ES-I3 (cell line): Measurements from ENCODE around the gene DRGX.

ENCODE experiments used
- H3K36me3 ChIP-seq: 2 replicates; pipeline ENCODE4 v1.6.1; 2013; ENCODE audit warnings: mild to moderate bottlenecking, low read length, control low read depth, moderate library complexity; ENCODE audit not compliant: insufficient read depth
- H3K4me1 ChIP-seq: 2 replicates; pipeline ENCODE4 v1.6.1; 2013; ENCODE audit warnings: mild to moderate bottlenecking, control low read depth, low read length; ENCODE audit not compliant: insufficient read depth
- H3K9ac ChIP-seq: 2 replicates; pipeline ENCODE4 v1.6.1; 2013; ENCODE audit warnings: low read depth, mild to moderate bottlenecking, low read length, moderate library complexity
- H3K9me3 ChIP-seq: 2 replicates; pipeline ENCODE4 v1.6.1; 2013; ENCODE audit warnings: mild to moderate bottlenecking, low read length, moderate library complexity; ENCODE audit not compliant: control insufficient read depth, insufficient read depth

The DRGX gene

DNA sequence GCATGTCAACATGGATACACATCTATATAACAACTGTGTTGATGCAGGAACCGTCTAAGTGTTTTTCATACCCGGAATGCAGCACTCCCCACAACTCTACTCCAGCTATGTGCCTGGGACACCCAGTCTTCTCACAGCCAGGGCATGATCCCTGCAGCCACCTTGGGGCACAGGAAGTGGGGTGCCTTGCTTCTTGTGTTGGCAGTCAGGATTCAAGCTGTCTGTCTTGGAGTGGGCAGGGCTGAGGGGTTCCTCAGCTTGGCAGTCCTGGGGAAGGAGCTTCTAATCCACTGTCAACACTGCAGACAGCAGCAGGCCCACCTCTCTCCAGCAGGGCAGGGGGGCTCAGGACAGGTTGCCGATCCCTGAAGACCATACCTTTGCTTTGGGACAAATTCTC, 41.3 kb downstream of the DRGX start:
- Histone ChIP-seq H3K9me3 (no peaks in the 10 kb centered on the region), H3K9ac (no peak overlapping the region)

DNA sequence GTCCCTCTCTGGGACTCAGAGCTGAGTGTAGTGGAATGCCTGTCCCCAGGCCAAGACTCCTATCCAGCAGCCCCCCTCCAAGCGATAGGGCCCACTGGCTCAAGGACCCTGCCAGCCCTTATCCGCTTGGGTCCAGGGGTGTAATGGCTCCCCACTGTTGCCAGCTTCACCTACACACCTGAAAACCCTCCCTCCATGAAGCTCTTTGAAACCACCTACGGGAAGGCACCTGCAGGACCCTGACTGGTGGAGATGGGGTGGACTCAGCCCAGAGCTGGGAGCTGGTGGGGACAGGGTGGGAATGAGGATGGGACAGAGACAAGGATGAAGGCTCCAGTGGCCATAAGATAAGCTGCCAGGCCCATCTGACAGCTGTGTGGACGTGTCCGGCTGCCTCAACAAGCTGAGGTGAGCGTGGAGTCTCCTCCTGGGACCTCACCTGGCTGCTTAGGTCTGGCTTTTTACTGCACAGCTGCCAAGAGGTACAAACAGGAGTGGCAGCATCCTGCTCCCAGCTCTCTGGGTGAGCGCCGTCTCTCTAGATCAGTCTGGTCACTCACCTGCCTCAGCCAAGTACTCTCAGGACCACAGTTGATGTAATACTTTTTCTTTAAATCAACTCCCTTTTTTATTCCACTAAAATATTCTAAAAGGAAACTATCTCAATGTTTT, 41.9 kb downstream of the DRGX start:
- Histone ChIP-seq H3K4me1 (no peaks in the 10 kb centered on the region), H3K9ac (no peak overlapping the region), H3K36me3 (no peaks in the 10 kb centered on the region), H3K9me3 (no peaks in the 10 kb centered on the region)

More for the DNA sequence above, 41.3 kb downstream of the DRGX start:
- no peaks in the 10 kb centered on the region for H3K4me1 ChIP-seq
- H3K36me3 ChIP-seq = no peaks in the 10 kb centered on the region

GRCh38 chr10:49353026-49353894, 42.6 kb downstream of the DRGX start:
- Histone ChIP-seq H3K4me1 (no peaks in the 10 kb centered on the region), H3K9ac (no peak overlapping the region), H3K9me3 (no peaks in the 10 kb centered on the region), H3K36me3 (no peaks in the 10 kb centered on the region)

- H3K9me3 ChIP-seq = no peaks in the 10 kb centered on the region
- no peaks in the 10 kb centered on the region for H3K36me3 ChIP-seq
- H3K9ac ChIP-seq = no peak overlapping the region
- H3K4me1 ChIP-seq = no peaks in the 10 kb centered on the region
Observed at GRCh38 chr10:49352323-49352722, 43.6 kb downstream of the DRGX start.

DNA sequence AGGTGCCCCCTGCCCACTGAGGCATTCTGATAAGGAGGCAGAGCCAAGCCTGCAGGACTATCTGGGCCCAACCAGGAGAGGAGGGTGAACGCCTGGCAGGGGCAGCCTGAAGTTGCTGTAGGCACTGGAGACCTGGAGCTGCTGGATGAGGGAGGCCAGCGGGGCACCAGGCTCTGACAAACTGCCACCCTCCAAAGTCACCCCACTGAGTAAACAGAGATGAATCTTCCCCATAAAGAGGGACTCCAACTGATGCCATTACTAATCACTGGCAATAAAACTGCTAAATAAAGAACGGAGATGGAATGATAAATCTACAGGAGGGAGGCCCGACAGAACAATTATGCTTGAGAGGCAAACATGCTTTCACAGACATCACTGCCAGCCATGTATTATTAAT, 44.2 kb downstream of the DRGX start:
- H3K4me1 ChIP-seq = no peaks in the 10 kb centered on the region
- no peaks in the 10 kb centered on the region for H3K9me3 ChIP-seq
- no peak overlapping the region for H3K9ac ChIP-seq
- H3K36me3 ChIP-seq = no peaks in the 10 kb centered on the region

- Histone ChIP-seq H3K4me1 (no peaks in the 10 kb centered on the region), H3K9ac (no peak overlapping the region), H3K9me3 (no peaks in the 10 kb centered on the region), H3K36me3 (no peaks in the 10 kb centered on the region)
Observed at GRCh38 chr10:49350846-49351532, 44.9 kb downstream of the DRGX start.

DNA sequence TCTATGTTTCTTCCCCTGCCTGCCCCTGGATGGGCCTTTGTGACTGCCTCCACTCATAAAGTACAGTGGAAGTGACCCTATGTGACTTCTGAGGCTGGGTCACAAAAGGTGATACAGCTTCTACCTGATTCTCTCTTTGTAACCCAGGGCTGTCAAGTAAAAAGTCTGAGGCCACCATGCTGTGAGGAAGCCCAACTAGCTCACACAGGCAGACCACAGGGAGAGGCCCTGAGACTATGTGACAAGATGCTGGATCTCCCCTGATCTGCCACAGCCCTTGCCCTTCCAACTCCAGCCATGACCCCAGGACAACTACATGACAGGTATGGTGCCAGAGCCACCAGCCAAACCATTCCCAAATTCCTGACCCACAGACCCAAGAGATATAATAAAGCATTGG, 45.8 kb downstream of the DRGX start:
- H3K9ac ChIP-seq = no peak overlapping the region
- H3K4me1 ChIP-seq = no peaks in the 10 kb centered on the region
- H3K9me3 ChIP-seq = no peaks in the 10 kb centered on the region
- H3K36me3 ChIP-seq = no peaks in the 10 kb centered on the region

DNA sequence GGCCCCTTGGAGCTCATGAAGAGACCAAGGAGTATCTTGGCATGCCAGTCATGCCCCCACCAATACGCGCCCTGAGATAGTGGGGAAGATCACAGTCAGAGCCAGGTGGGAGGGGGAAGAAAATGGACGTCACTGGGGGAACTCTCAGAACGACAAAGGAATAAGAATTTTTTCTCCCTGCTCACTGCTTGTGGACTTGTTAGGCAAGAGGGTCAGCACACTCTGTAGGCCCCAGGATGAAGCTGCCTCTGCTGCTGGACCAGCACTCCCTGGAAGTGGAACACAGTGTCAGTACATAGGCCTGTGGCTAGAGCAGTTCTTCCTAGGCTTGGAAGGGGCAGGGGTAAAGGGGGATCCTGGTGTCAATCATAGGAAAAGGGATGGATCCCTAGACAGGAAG, 46.5 kb downstream of the DRGX start:
- Histone ChIP-seq H3K36me3 (no peaks in the 10 kb centered on the region), H3K4me1 (no peaks in the 10 kb centered on the region), H3K9ac (no peak overlapping the region), H3K9me3 (no peaks in the 10 kb centered on the region)

- Histone ChIP-seq H3K4me1 (no peaks in the 10 kb centered on the region), H3K9me3 (no peaks in the 10 kb centered on the region), H3K9ac (no peak overlapping the region), H3K36me3 (no peaks in the 10 kb centered on the region)
Observed at GRCh38 chr10:49348593-49348992, 47.3 kb downstream of the DRGX start.

DNA sequence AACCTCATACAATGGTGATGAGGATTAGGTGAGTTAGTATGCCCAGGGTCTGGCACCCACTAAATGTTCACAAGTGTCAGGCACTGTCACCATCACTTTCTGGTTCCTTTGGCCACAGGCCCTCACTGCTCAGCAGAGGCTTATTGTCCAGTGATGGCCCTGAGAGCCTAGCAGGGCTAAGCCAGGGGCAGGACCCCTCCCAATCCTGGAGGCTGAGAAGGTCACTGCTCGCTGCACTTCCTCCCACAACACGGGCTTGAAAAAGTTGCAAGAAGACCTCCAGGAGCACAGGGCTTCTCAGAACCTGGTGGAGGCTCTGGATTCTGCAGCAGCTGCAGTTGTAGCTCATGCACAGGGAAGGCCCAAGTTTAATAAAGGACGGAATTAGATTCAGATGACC, 48.1 kb downstream of the DRGX start:
- Histone ChIP-seq H3K4me1 (no peaks in the 10 kb centered on the region), H3K36me3 (no peaks in the 10 kb centered on the region), H3K9ac (no peak overlapping the region), H3K9me3 (no peaks in the 10 kb centered on the region)

GRCh38 chr10:49347342-49347741, 48.5 kb downstream of the DRGX start:
- Histone ChIP-seq H3K9ac (no peak overlapping the region), H3K4me1 (no peaks in the 10 kb centered on the region), H3K36me3 (no peaks in the 10 kb centered on the region), H3K9me3 (no peaks in the 10 kb centered on the region)

DNA sequence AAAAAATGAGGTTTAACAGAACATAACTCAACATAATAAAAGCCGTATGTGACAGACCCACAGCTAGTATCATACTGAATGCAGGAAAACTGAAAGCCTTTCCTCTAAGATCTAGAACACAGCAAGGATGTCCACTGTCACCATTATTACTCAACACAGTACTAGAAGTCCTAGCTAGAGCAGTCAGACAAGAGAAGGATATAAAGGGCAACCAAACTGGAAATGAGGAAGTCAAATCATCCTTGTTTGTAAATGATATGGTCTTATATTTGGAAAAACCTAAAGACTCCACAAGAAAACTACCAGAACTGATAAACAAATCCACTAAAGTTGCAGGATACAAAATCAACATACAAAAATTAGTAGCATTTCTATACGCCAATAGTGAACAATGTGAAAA, 51.0 kb downstream of the DRGX start:
- Histone ChIP-seq H3K36me3 (no peaks in the 10 kb centered on the region), H3K9me3 (no peaks in the 10 kb centered on the region), H3K9ac (no peak overlapping the region), H3K4me1 (no peaks in the 10 kb centered on the region)

GRCh38 chr10:49338604-49339003, 57.3 kb downstream of the DRGX start:
- H3K4me1 ChIP-seq = no peaks in the 10 kb centered on the region
- no peaks in the 10 kb centered on the region for H3K9me3 ChIP-seq
- H3K9ac ChIP-seq = no peak overlapping the region
- H3K36me3 ChIP-seq = no peaks in the 10 kb centered on the region

- Histone ChIP-seq H3K9ac (no peak overlapping the region), H3K4me1 (no peaks in the 10 kb centered on the region), H3K9me3 (no peaks in the 10 kb centered on the region), H3K36me3 (no peaks in the 10 kb centered on the region)
Observed at GRCh38 chr10:49335364-49335972, 60.4 kb downstream of the DRGX start.
